HL-60 (cell line): Measurements from ENCODE around the gene OVCA2.

Experiments
- DNase-seq, 2 experiments: peaks; one replicate each; pipeline ENCODE4 v3.0.0-alpha.2; 2010 to 2020; ENCODE audit warnings: low read depth in 1 of 2, low spot score in 1 of 2
- H3K27ac ChIP-seq: fragments of 250-450 bp; sonication (Bioruptor Pico); replicated peaks from 2 replicates; pipeline ENCODE4 v1.5.1; 2020; ENCODE audit warnings: mild to moderate bottlenecking, moderate library complexity
- H3K27me3 ChIP-seq: fragments of 250-450 bp; sonication (Bioruptor Pico); 2 replicates; pipeline ENCODE4 v1.5.1; 2021; ENCODE audit warnings: mild to moderate bottlenecking, moderate library complexity; ENCODE audit not compliant: insufficient read depth, poor library complexity, severe bottlenecking
- H3K4me3 ChIP-seq: replicated peaks from 2 replicates; pipeline ENCODE4 v1.5.1; 2011; ENCODE audit warnings: mild to moderate bottlenecking, control low read depth, low read length; ENCODE audit not compliant: insufficient read depth
- CTCF ChIP-seq: IDR thresholded peaks from one replicate; pipeline ENCODE4 v1.5.1; 2011; ENCODE audit warnings: low read length, control low read depth, inconsistent platforms; ENCODE audit not compliant: insufficient read depth
- GABPA ChIP-seq: IDR thresholded peaks from 2 replicates; pipeline ENCODE4 v1.6.1; 2012; ENCODE audit warnings: low read depth
- POLR2AphosphoS5 ChIP-seq: IDR thresholded peaks from 2 replicates; pipeline ENCODE4 v1.6.1; 2012; ENCODE audit warnings: low read depth
- REST ChIP-seq: IDR thresholded peaks from 2 replicates; pipeline ENCODE4 v1.6.1; 2012; ENCODE audit warnings: low read depth; ENCODE audit not compliant: insufficient replicate concordance
- SPI1 ChIP-seq: IDR thresholded peaks from 2 replicates; pipeline ENCODE4 v1.6.1; 2012; ENCODE audit warnings: low read depth, mild to moderate bottlenecking, borderline replicate concordance

The OVCA2 gene

DNA sequence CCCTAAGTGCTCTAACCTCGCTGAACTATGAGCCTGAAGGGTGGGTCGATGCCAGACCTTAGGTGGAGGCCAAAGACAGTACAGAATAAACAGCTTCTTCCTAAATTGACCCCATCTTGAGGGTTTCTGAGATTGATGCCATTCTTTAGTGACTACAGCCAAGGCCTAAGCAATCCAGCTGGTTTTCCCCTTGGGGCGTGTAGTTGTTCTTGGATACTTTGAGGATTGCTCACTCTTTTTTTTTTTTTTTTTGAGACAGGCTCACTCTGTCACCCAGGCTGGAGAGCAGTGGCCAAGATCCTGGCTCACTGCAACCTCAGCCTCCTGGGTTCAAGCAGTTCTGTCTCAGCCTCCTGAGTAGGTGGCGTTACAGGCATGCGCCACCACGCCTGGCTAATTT is 2.0 kb downstream of the OVCA2 start:
- no peaks in the 10 kb centered on the region for H3K27me3 ChIP-seq
- H3K4me3 ChIP-seq: no peak overlapping the region
- H3K27ac ChIP-seq: no peak overlapping the region
- no peak for DNase-seq
- no peak for TF ChIP-seq POLR2AphosphoS5
- no peak for TF ChIP-seq CTCF
- TF ChIP-seq SPI1: no peak

GRCh38 chr17:2044263-2044894 is 2.6 kb downstream of the OVCA2 start:
- DNase-seq: no peak
- no peak overlapping the region for H3K4me3 ChIP-seq
- no peak overlapping the region for H3K27ac ChIP-seq
- H3K27me3 ChIP-seq: no peaks in the 10 kb centered on the region
- TF ChIP-seq REST (no peak), SPI1 (no peak), POLR2AphosphoS5 (no peak), CTCF (no peak)

DNA sequence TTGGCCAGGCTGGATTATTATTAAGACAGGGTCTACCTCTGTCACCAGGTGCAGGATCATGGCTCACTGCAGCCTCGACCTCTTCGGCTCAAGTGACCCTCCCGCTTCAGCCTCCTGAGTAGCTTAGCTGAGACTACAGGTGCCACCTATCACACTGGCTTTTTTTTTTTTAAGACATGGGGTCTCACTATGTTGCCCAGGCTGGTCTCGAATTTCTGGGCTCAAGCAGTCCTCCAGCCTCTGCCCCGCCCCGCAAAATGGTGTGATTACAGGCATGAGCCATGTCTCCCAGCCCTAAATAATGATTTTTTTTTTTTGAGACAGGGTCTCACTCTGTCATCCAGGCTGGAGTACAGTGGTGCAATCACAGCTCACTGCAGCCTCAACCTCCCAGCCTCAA is 5.8 kb downstream of the OVCA2 start:
- Histone ChIP-seq H3K27me3 (no peaks in the 10 kb centered on the region), H3K27ac (no peak overlapping the region), H3K4me3 (no peak overlapping the region)
- TF ChIP-seq REST: no peak
- no peak for TF ChIP-seq POLR2AphosphoS5
- no peak for TF ChIP-seq SPI1
- TF ChIP-seq CTCF: no peak
- TF ChIP-seq GABPA: no peak
- no peak for DNase-seq

GRCh38 chr17:2048805-2049204 is 7.0 kb downstream of the OVCA2 start:
- Histone ChIP-seq H3K27ac (no peak overlapping the region), H3K27me3 (peaks cover 3% of the 10 kb centered on the region), H3K4me3 (no peak overlapping the region)
- TF ChIP-seq REST (no peak), CTCF (no peak), POLR2AphosphoS5 (no peak), SPI1 (no peak), GABPA (no peak)
- no peak for DNase-seq
